Right atrium auricular region (tissue), 2 donors: Measurements from ENCODE around the gene DLG3. TPM values are rescaled to one million over a fixed set of nuclear protein-coding genes. Genes with fewer than 3 reads are reported as not detected.

Experiments
- DNase-seq: peaks from one replicate; pipeline ENCODE4 v3.0.0-alpha.2; 2019; ENCODE audit warnings: low spot score
- H3K27ac ChIP-seq, 2 donors: fragments of 200-600 bp; sonication (generic); 1 replicate in 1 of 2; 2 replicates in 1 of 2; pipeline ENCODE4 v1.5.1; 2016 to 2019
- H3K27me3 ChIP-seq, 2 donors: fragments of 200-600 bp; sonication (generic); one replicate each; pipeline versions ENCODE4 v1.5.1 to v1.6.0; 2017 to 2019
- H3K36me3 ChIP-seq: fragments of 200-600 bp; sonication (generic); one replicate; pipeline ENCODE4 v1.5.1; 2016
- H3K4me1 ChIP-seq, 2 donors: fragments of 200-600 bp; sonication (generic); one replicate each; pipeline versions ENCODE4 v1.5.1 to v1.6.0; 2017 to 2019
- H3K4me3 ChIP-seq, 2 donors: fragments of 200-600 bp; sonication (generic); 1 replicate in 1 of 2; 2 replicates in 1 of 2; pipeline ENCODE4 v1.5.1; 2017 to 2019; ENCODE audit warnings: mild to moderate bottlenecking in 1 of 2, moderate library complexity in 1 of 2
- H3K9me3 ChIP-seq, 2 donors: fragments of 200-600 bp; sonication (generic); one replicate each; pipeline ENCODE4 v1.5.1; 2019
- CTCF ChIP-seq, 2 donors: fragments of 200-600 bp; sonication (generic); IDR thresholded peaks; one replicate each; pipeline ENCODE4 v1.5.1; 2019; ENCODE audit warnings: antibody characterized with exemption in 2 of 2
- total RNA-seq, 2 donors: library from RNA; depleted of rRNA; stranded (reverse); fragments of >200 nt; gene quantifications; one replicate each; pipeline ENCODE4 v1.1.0, GENCODE V29; 2016

DLG3 gene
- total RNA-seq, 2 donors from 2014 or later, result 8.8 to 34.6 TPM

- H3K27me3 ChIP-seq, result no peaks in the 10 kb centered on the region
- DNase-seq, result no peak
- H3K9me3 ChIP-seq, result peaks cover 0 to 4% of the 10 kb centered on the region in 2 donors
- no peaks in the 10 kb centered on the region for H3K36me3 ChIP-seq
- H3K4me1 ChIP-seq, result no peaks in the 10 kb centered on the region
- TF ChIP-seq CTCF (IDR thresholded peaks at IDR 0.05), result no peak
- H3K27ac ChIP-seq, result no peak overlapping the region
- H3K4me3 ChIP-seq, result no peak overlapping the region
Observed at GRCh38 chrX:70553516-70553915, 108.9 kb downstream of the DLG3 start.

GRCh38 chrX:70554081-70554480, 109.4 kb downstream of the DLG3 start:
- Histone ChIP-seq H3K27me3 (no peaks in the 10 kb centered on the region), H3K27ac (no peak overlapping the region), H3K9me3 (peaks cover 0 to 10% of the 10 kb centered on the region in 2 donors), H3K36me3 (no peaks in the 10 kb centered on the region), H3K4me1 (no peaks in the 10 kb centered on the region), H3K4me3 (no peak overlapping the region)
- peak in 1 of 2 donors; percentile 33 for TF ChIP-seq CTCF (IDR thresholded peaks at IDR 0.05)
- DNase-seq, result no peak

- H3K9me3 ChIP-seq, result peaks cover 0 to 14% of the 10 kb centered on the region in 2 donors
- no peaks in the 10 kb centered on the region for H3K27me3 ChIP-seq
- H3K27ac ChIP-seq, result no peak overlapping the region
- no peaks in the 10 kb centered on the region for H3K4me1 ChIP-seq
- no peaks in the 10 kb centered on the region for H3K36me3 ChIP-seq
- TF ChIP-seq CTCF (IDR thresholded peaks at IDR 0.05), result no peak
- no peak overlapping the region for H3K4me3 ChIP-seq
- DNase-seq, result no peak
Observed at GRCh38 chrX:70554523-70554922, 109.9 kb downstream of the DLG3 start.

- no peak for TF ChIP-seq CTCF (IDR thresholded peaks at IDR 0.05)
- DNase-seq, result no peak
- no peak overlapping the region for H3K27ac ChIP-seq
- no peaks in the 10 kb centered on the region for H3K36me3 ChIP-seq
- H3K9me3 ChIP-seq, result peaks cover 0 to 18% of the 10 kb centered on the region in 2 donors
- H3K4me1 ChIP-seq, result no peaks in the 10 kb centered on the region
- H3K4me3 ChIP-seq, result no peak overlapping the region
- no peaks in the 10 kb centered on the region for H3K27me3 ChIP-seq
Observed at GRCh38 chrX:70554948-70555347, 110.3 kb downstream of the DLG3 start.

Other genes with a start within 250 kb of the DLG3 start
- not detected for gene AWAT1, start 210.2 kb upstream of the DLG3 start, total RNA-seq
- not detected for gene P2RY4, start 184.6 kb upstream of the DLG3 start, total RNA-seq
- gene ARR3, start 176.5 kb upstream of the DLG3 start, total RNA-seq, result not detected
- gene RAB41, start 162.7 kb upstream of the DLG3 start, total RNA-seq, result not detected
- 10 to 100 TPM; 30.2 to 44.5 TPM for gene PDZD11, start 154.9 kb upstream of the DLG3 start, total RNA-seq
- gene KIF4A, start 154.7 kb upstream of the DLG3 start, total RNA-seq, result under 1 TPM; 0.08 to 0.41 TPM
- not detected for gene GDPD2, start 21.5 kb upstream of the DLG3 start, total RNA-seq